Measurements from ENCODE around the gene BICDL1. TPM values are rescaled to one million over a fixed set of nuclear protein-coding genes. Genes with fewer than 3 reads are reported as not detected.

BICDL1 gene
- total RNA-seq, 1 experiment from 2014 or later: 18.2 TPM

DNA sequence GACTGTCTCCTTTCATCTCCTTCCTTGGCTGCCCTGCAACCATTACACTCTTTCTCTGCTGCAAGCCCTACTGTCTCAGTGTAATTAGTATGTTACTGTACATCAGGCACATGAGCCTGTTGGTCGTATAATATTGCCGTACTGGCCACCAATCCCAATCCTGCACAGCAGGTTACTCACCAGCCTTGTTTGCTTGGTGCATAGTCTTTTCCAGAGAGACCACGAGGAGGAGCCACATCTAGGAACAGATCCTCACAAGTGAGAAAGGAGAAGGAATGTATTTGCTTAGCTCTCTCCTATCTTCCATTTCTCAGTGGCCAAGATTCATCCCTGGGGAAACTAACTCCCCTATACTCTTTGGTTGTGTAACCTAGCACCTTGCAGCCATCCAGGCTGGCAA lies 33.0 kb upstream of the BICDL1 start:
- Histone ChIP-seq H3K27me3 (ENCODE audit: insufficient read depth, low read length) (no peaks in the 10 kb centered on the region), H3K36me3 (ENCODE audit: control insufficient read depth in 1 of 2, insufficient read depth in 2 of 2, low read length in 2 of 2) (no peaks in the 10 kb centered on the region), H3K4me2 (ENCODE audit: low read length) (no peak overlapping the region), H3K27ac (ENCODE audit: low read depth, low read length) (no peak overlapping the region), H3K9me2 (ENCODE audit: insufficient read depth) (no peaks in the 10 kb centered on the region), H4K20me1 (ENCODE audit: insufficient read depth) (no peaks in the 10 kb centered on the region), H3K4me1 (ENCODE audit: control insufficient read depth in 1 of 2, insufficient read depth in 2 of 2, low read length in 2 of 2) (no peaks in the 10 kb centered on the region), H3K9ac (ENCODE audit: low read length) (no peak overlapping the region), H3K9me3 (ENCODE audit: control insufficient read depth in 1 of 2, insufficient read depth in 1 of 2, low read depth in 1 of 2, low read length in 2 of 2) (peaks cover 10 to 13% of the 10 kb centered on the region in 2 experiments; a peak in 3 of 4 replicates), H2AFZ (ENCODE audit: low read depth, low read length, poor library complexity, severe bottlenecking) (no peak overlapping the region), H3K4me3 (replicated peaks in 1 of 2; ENCODE audit: low read depth in 1 of 2, low read length in 2 of 2) (no peak overlapping the region), H3K79me2 (ENCODE audit: insufficient read depth, low read length) (no peaks in the 10 kb centered on the region)
- no peak for TF ChIP-seq TCF7L2 (IDR thresholded peaks at IDR 0.05; ENCODE audit: borderline replicate concordance, extremely low read depth, insufficient read depth, insufficient read length)
- no peak for TF ChIP-seq CBX3 (IDR thresholded peaks at IDR 0.05; ENCODE audit: low read depth)
- TF ChIP-seq JUND (IDR thresholded peaks at IDR 0.05): no peak
- TF ChIP-seq, protein P1, sequence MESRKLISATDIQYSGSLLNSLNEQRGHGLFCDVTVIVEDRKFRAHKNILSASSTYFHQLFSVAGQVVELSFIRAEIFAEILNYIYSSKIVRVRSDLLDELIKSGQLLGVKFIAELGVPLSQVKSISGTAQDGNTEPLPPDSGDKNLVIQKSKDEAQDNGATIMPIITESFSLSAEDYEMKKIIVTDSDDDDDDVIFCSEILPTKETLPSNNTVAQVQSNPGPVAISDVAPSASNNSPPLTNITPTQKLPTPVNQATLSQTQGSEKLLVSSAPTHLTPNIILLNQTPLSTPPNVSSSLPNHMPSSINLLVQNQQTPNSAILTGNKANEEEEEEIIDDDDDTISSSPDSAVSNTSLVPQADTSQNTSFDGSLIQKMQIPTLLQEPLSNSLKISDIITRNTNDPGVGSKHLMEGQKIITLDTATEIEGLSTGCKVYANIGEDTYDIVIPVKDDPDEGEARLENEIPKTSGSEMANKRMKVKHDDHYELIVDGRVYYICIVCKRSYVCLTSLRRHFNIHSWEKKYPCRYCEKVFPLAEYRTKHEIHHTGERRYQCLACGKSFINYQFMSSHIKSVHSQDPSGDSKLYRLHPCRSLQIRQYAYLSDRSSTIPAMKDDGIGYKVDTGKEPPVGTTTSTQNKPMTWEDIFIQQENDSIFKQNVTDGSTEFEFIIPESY (IDR thresholded peaks at IDR 0.05; ENCODE audit: extremely low read depth, insufficient replicate concordance, low read length): no peak
- no peak for TF ChIP-seq ZNF274 (IDR thresholded peaks at IDR 0.05; ENCODE audit: low read depth, low read length)
- no peak for TF ChIP-seq FOSL1 (IDR thresholded peaks at IDR 0.05; ENCODE audit: low read depth)
- no peak for TF ChIP-seq YY1 (IDR thresholded peaks at IDR 0.05; ENCODE audit: extremely low read depth, insufficient replicate concordance, low read depth, low read length)
- TF ChIP-seq EZH2 (IDR thresholded peaks at IDR 0.05): no peak
- TF ChIP-seq SRF (IDR thresholded peaks at IDR 0.05; ENCODE audit: low read depth): no peak
- TF ChIP-seq SIN3A (IDR thresholded peaks at IDR 0.05; ENCODE audit: low read depth): no peak
- TF ChIP-seq, protein P2, sequence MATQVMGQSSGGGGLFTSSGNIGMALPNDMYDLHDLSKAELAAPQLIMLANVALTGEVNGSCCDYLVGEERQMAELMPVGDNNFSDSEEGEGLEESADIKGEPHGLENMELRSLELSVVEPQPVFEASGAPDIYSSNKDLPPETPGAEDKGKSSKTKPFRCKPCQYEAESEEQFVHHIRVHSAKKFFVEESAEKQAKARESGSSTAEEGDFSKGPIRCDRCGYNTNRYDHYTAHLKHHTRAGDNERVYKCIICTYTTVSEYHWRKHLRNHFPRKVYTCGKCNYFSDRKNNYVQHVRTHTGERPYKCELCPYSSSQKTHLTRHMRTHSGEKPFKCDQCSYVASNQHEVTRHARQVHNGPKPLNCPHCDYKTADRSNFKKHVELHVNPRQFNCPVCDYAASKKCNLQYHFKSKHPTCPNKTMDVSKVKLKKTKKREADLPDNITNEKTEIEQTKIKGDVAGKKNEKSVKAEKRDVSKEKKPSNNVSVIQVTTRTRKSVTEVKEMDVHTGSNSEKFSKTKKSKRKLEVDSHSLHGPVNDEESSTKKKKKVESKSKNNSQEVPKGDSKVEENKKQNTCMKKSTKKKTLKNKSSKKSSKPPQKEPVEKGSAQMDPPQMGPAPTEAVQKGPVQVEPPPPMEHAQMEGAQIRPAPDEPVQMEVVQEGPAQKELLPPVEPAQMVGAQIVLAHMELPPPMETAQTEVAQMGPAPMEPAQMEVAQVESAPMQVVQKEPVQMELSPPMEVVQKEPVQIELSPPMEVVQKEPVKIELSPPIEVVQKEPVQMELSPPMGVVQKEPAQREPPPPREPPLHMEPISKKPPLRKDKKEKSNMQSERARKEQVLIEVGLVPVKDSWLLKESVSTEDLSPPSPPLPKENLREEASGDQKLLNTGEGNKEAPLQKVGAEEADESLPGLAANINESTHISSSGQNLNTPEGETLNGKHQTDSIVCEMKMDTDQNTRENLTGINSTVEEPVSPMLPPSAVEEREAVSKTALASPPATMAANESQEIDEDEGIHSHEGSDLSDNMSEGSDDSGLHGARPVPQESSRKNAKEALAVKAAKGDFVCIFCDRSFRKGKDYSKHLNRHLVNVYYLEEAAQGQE (IDR thresholded peaks at IDR 0.05; ENCODE audit: low read depth): no peak
- no peak for DNase-seq (ENCODE audit: low read depth, low spot score)
- intact Hi-C loops (cut with micrococcal nuclease): no loop called here
- RAD21 ChIA-PET (ENCODE audit: low non-redundant PET in 1 of 2, low total read pairs in 2 of 2, uncharacterized antibody in 2 of 2, unreplicated experiment in 2 of 2): no interaction called here
- POLR2A ChIA-PET: no interaction called here
- CTCF ChIA-PET: no interaction called here
- ATAC-seq: peak; percentile 59
- no TSS peak for BruUV-seq (replicated peaks)
